Testis (tissue), 3 donors: ENCODE results near the gene ST6GAL1. TPM values are rescaled to one million over a fixed set of nuclear protein-coding genes. Genes with fewer than 3 reads are reported as not detected.
"Not testable (repeated sequence)": the region's sequence is repeated elsewhere in the genome, so short reads cannot be mapped to it uniquely, and the experiment has no call there.

ENCODE experiments used
- DNase-seq: peaks from one replicate; pipeline ENCODE4 v3.0.0-alpha.2; 2019
- H3K27ac ChIP-seq, 2 donors: fragments of 200-600 bp; sonication (generic); one replicate each; pipeline ENCODE4 v1.5.1; 2019
- H3K27me3 ChIP-seq: fragments of 200-600 bp; sonication (generic); one replicate; pipeline ENCODE4 v1.5.1; 2019
- H3K36me3 ChIP-seq: fragments of 200-600 bp; sonication (generic); one replicate; pipeline ENCODE4 v1.5.1; 2017; ENCODE audit warnings: low read depth; ENCODE audit errors: missing control alignments
- H3K4me1 ChIP-seq: fragments of 200-600 bp; sonication (generic); one replicate; pipeline ENCODE4 v1.5.1; 2019
- H3K4me3 ChIP-seq, 2 donors: fragments of 200-600 bp; sonication (generic); one replicate each; pipeline ENCODE4 v1.5.1; 2017 to 2019
- H3K9me3 ChIP-seq: fragments of 200-600 bp; sonication (generic); one replicate; pipeline ENCODE4 v1.5.1; 2017
- POLR2A ChIP-seq: fragments of 450-650 bp; IDR thresholded peaks from one replicate; pipeline ENCODE4 v1.6.1; 2017; ENCODE audit warnings: antibody characterized with exemption, mild to moderate bottlenecking, moderate library complexity
- WGBS, 2 donors: methylation state at CpG; one replicate each; pipeline ENCODE4 v1.1.5; 2018; 5-methylcytosine and 5-hydroxymethylcytosine counted together
- intact Hi-C: fragments of 100-400 bp; cut with DNase I; formaldehyde crosslinking; loops from one replicate; pipeline ENCODE4 v1.15.1; 2023; ENCODE audit warnings: low total_unique reads
- polyA plus RNA-seq: library from polyadenylated mRNA; stranded (reverse); fragments of 350-450 nt; fragmentation: Illumina TruSeq; extraction: RNeasy Lipid Tissue Mini Kit (QIAGEN cat#74804); gene quantifications from one replicate; pipeline ENCODE4 v1.2.3, GENCODE V29; 2014; ENCODE audit warnings: low read depth, low replicate concordance; ENCODE audit not compliant: insufficient read depth
- total RNA-seq, 2 donors: library from RNA; depleted of rRNA; stranded (reverse); fragments of >200 nt; gene quantifications; one replicate each; pipeline ENCODE4 v1.2.3, GENCODE V29; 2016
- TF ChIP-seq, protein P1 (sequence below), 3 experiments: fragments of 450-650 bp in 2 of 3; fragments of 200-600 bp in 1 of 3; sonication (generic) in 1 of 3; IDR thresholded peaks; one replicate each; pipeline ENCODE4 v1.5.1; 2016 to 2019; ENCODE audit warnings: antibody characterized with exemption in 3 of 3, mild to moderate bottlenecking in 2 of 3, moderate library complexity in 1 of 3

Gene ST6GAL1
- total and polyA plus RNA-seq, 3 donors from 2014 or later: 12.8 to 26.3 (median 16.9) TPM

DNA sequence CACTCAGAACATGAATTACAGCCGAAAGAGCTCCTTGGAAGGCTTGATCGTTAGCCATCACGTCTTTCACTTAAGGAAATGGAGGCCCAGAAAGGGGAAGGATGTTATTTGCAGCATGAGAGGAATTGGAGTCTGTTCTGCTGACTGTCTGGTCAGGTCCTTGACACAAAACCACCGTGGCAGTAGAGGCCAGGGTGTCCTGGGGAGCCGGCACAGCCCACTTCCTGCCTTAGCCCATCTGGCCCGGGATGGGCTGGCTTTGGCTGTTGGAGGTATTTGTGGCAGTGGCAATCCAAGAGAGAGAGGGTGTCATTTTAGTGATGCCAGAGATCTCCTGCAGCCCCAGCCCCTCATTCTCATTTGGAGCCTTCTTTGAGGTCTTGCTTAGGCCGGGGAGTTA, 37.4 kb downstream of the ST6GAL1 start:
- 42 to 48% methylated on average over 3 to 7 of the region's 7 CpGs for WGBS, 2 donors
- Histone ChIP-seq H3K27ac (no peak overlapping the region), H3K36me3 (no peaks in the 10 kb centered on the region), H3K4me3 (no peak overlapping the region), H3K9me3 (no peaks in the 10 kb centered on the region), H3K4me1 (peaks cover 27% of the 10 kb centered on the region), H3K27me3 (no peaks in the 10 kb centered on the region)
- intact Hi-C loops: no loop called here
- TF ChIP-seq, protein P1, sequence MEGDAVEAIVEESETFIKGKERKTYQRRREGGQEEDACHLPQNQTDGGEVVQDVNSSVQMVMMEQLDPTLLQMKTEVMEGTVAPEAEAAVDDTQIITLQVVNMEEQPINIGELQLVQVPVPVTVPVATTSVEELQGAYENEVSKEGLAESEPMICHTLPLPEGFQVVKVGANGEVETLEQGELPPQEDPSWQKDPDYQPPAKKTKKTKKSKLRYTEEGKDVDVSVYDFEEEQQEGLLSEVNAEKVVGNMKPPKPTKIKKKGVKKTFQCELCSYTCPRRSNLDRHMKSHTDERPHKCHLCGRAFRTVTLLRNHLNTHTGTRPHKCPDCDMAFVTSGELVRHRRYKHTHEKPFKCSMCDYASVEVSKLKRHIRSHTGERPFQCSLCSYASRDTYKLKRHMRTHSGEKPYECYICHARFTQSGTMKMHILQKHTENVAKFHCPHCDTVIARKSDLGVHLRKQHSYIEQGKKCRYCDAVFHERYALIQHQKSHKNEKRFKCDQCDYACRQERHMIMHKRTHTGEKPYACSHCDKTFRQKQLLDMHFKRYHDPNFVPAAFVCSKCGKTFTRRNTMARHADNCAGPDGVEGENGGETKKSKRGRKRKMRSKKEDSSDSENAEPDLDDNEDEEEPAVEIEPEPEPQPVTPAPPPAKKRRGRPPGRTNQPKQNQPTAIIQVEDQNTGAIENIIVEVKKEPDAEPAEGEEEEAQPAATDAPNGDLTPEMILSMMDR (IDR thresholded peaks at IDR 0.05): no peak
- TF ChIP-seq POLR2A: no peak
- DNase-seq: no peak

DNA sequence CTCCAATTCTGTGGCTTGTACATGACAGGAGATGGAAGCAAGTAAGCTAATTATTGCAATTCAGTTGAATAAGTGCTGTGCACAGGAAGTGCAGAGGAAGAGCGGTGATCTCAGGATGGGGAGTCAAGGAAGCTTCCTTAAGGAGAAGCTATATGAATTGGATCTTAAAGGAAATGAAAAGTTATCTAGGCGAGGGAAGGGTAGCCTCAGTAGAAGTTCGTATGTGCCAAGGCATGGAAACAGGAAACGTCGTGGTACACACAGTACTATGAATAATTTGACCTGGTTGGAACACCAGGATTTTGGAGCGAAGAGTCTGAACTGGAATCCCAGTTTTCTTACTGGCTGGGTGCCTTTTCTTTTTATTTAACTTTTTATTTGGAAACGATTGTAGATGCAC, 39.3 kb downstream of the ST6GAL1 start:
- H3K4me3 ChIP-seq: no peak overlapping the region
- no peaks in the 10 kb centered on the region for H3K27me3 ChIP-seq
- TF ChIP-seq POLR2A: no peak
- DNase-seq: no peak
- intact Hi-C loops: no loop called here
- H3K27ac ChIP-seq: peak overlapping the region in 1 of 2 donors; percentile 31
- H3K9me3 ChIP-seq: no peaks in the 10 kb centered on the region
- 43 to 49% methylated on average over 7 of the region's 7 CpGs for WGBS, 2 donors
- peaks cover 25% of the 10 kb centered on the region for H3K4me1 ChIP-seq
- H3K36me3 ChIP-seq: no peaks in the 10 kb centered on the region

DNA sequence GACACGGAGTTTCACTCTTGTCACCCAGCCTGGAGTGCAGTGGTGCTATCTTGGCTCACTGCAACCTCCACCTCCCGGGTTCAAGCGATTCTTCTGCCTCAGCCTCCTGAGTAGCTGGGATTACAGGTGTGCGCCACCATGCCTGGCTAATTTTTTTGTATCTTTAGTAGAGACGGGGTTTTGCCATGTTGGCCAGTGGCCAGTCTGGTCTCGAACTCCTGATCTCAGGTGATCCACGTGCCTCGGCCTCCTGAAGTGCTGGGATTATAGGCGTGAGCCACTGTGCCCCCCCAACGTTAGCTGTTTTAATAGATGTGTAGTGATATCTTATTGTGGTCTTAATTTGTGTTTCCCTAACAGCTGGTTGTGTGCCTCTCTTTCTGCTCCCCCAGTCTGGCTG, 40.8 kb downstream of the ST6GAL1 start:
- 96% methylated on average over 10 of the region's 10 CpGs for WGBS, 2 donors
- peak overlapping the region in 1 of 2 donors; percentile 32 for H3K27ac ChIP-seq
- H3K9me3 ChIP-seq, DNase-seq, H3K27me3 ChIP-seq, H3K4me3 ChIP-seq, H3K36me3 ChIP-seq, intact Hi-C loops: not testable (repeated sequence)
- H3K4me1 ChIP-seq: peaks cover 16% of the 10 kb centered on the region

DNA sequence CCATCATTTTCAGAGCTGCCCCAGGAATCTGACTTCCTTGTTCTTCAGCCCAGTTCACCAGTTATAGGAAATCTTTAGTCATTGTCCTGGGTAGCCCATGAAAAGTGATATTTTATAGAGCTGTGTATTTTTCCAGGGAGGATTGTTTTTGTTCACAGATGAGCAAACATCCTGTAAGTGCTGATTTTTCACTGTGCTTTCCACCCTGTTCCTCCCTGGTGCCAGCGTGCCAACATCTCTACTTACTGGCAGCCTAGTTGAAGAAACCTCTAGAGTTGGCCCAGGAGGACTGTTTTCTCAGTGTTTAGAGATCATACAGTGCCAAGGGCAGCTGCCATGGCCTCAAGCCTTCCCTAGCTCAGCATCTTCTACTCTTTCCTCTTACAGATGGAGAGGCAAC, 41.3 kb downstream of the ST6GAL1 start:
- H3K27me3 ChIP-seq: no peaks in the 10 kb centered on the region
- H3K27ac ChIP-seq: peak overlapping the region in 1 of 2 donors; percentile 32
- TF ChIP-seq, protein P1 (IDR thresholded peaks at IDR 0.05): no peak
- no peak for TF ChIP-seq POLR2A
- H3K36me3 ChIP-seq: no peaks in the 10 kb centered on the region
- DNase-seq: no peak
- WGBS, 2 donors: 67 to 77% methylated on average over 1 of the region's 1 CpG
- no peaks in the 10 kb centered on the region for H3K9me3 ChIP-seq
- H3K4me1 ChIP-seq: peaks cover 16% of the 10 kb centered on the region
- intact Hi-C loops: no loop called here
- H3K4me3 ChIP-seq: no peak overlapping the region

DNA sequence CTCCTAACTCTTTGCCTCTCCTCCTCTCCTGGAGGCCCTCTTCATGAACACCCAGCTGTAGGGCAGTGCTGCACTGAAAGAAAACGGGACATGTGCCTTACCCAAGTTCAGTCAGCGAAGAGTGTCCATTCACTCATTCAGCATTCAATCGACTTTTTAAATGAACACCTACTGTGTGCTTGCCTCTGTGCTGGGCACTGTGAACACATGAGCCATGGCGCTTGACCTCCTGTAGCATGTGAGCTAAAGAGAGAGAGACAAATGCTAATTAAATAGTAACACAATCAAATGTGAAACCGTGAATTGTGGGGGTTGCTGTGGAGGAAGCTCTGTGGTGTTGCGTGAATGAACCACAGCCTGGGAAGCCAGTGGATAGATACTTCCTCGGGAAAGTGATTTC, 43.4 kb downstream of the ST6GAL1 start:
- intact Hi-C loops: no loop called here
- DNase-seq: no peak
- H3K4me1 ChIP-seq: peaks cover 21% of the 10 kb centered on the region
- no peak for TF ChIP-seq POLR2A
- TF ChIP-seq, protein P1 (IDR thresholded peaks at IDR 0.05): no peak
- no peak overlapping the region for H3K4me3 ChIP-seq
- 89 to 93% methylated on average over 7 of the region's 7 CpGs for WGBS, 2 donors
- no peaks in the 10 kb centered on the region for H3K36me3 ChIP-seq
- no peak overlapping the region for H3K27ac ChIP-seq
- no peaks in the 10 kb centered on the region for H3K9me3 ChIP-seq
- no peaks in the 10 kb centered on the region for H3K27me3 ChIP-seq

DNA sequence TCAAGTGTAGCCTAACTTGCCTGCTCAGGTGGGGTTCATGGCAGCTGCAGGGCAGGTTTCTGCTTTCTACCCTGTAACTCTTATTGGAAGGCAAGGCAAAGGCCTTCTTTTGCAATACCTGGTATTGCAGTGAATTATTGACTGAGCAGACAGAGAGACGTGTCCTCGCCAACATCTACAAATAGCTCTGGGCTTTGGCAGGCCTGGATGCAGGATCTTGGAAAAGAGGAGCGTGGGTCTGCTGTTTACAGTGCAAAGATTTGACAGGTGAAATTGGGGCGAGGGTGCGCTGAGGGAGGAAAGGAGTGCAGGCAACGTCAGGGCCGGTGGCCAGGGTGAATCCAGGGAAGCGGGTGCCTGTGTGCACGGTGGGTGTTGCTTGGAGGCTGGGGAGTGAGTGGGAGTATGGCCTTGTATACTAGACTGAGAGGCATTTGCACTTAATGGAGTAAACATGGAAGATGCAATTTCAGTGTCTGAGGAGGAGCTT, 44.5 kb downstream of the ST6GAL1 start:
- no peak overlapping the region for H3K4me3 ChIP-seq
- no peaks in the 10 kb centered on the region for H3K27me3 ChIP-seq
- no peak for DNase-seq
- H3K27ac ChIP-seq: no peak overlapping the region
- H3K9me3 ChIP-seq: no peaks in the 10 kb centered on the region
- peaks cover 21% of the 10 kb centered on the region for H3K4me1 ChIP-seq
- H3K36me3 ChIP-seq: no peaks in the 10 kb centered on the region
- 76 to 79% methylated on average over 9 of the region's 9 CpGs for WGBS, 2 donors
- no peak for TF ChIP-seq POLR2A
- TF ChIP-seq, protein P1 (IDR thresholded peaks at IDR 0.05): no peak
- intact Hi-C loops: no loop called here
